ENCODE data around the gene DCLK1.
"Not testable (repeated sequence)": the region's sequence is repeated elsewhere in the genome, so short reads cannot be mapped to it uniquely, and the experiment has no call there.

Gene DCLK1

DNA sequence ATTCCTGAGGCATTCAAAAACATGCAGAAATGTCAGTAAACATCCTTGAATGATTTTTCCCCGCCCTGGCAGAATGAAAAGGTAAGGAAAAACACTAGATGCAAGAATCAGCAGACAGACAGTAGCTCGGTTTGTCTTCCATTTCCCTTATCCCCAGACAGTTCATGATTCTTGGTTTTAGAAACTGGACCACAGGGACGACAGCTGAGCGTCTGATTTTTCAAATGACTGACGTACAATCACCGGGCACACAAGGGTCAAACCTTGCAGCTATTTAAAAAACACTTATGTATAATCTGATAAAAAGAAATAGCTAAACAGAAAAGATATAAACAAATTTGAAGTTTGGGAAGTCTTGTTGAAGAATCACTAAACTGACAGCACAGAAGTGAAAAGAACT lies 47.1 kb downstream of the DCLK1 start:
- DNase-seq (ENCODE audit: low read depth in 2 of 2) = no peak
- no peak overlapping the region for H3K4me3 ChIP-seq (replicated peaks in 1 of 2; ENCODE audit: low read depth in 2 of 2, low read length in 2 of 2)
- TF ChIP-seq CTCF (IDR thresholded peaks at IDR 0.05; ENCODE audit: low read depth, low read length) = no peak

DNA sequence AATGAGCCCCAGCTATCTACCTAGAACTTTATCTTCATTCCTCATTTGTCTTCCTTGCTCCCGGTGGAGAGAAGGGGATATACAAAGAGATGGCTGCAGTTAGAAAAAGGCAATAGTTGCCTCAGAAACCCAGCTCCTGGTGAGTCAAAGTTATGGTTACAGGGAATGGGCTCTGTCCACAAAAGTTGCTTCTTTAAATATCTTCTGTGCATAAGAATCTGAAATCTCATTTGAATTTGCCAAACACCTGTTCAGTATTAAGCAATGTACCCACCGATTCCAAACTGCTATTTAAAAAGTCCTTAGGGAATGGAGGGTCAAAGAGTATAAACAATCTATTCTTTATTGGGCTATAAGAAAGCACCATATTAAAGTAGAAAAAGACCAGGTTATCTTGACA lies 48.4 kb downstream of the DCLK1 start:
- H3K4me3 ChIP-seq (replicated peaks in 1 of 2; ENCODE audit: low read depth in 2 of 2, low read length in 2 of 2) = no peak overlapping the region
- no peak for TF ChIP-seq CTCF (IDR thresholded peaks at IDR 0.05; ENCODE audit: low read depth, low read length)
- no peak for DNase-seq (ENCODE audit: low read depth in 2 of 2)

DNA sequence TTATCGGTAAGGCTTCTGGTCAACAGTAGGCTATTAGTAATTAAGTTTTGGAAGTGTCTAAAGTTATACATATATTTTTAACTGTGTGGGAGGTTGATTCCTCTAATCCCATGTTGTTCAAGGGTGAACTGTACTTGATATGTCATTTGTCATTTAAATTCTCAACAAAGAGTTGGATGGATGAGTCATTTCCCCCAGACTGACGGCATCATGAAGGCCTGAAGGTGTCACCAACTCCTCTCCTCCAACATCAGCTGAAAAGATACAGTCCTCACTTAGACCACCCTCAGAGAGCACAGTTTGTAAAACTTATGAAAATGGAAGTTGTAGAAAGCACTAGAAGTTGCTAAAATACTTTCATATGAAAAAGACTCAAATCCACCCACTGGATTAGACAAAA lies 48.8 kb downstream of the DCLK1 start:
- H3K4me3 ChIP-seq (replicated peaks in 1 of 2; ENCODE audit: low read depth in 2 of 2, low read length in 2 of 2) = no peak overlapping the region
- no peak for TF ChIP-seq CTCF (IDR thresholded peaks at IDR 0.05; ENCODE audit: low read depth, low read length)
- DNase-seq (ENCODE audit: low read depth in 2 of 2) = no peak

GRCh38 chr13:36076211-36076610 lies 55.0 kb downstream of the DCLK1 start:
- no peak for TF ChIP-seq CTCF (IDR thresholded peaks at IDR 0.05; ENCODE audit: low read depth, low read length)
- no peak for DNase-seq (ENCODE audit: low read depth in 2 of 2)
- no peak overlapping the region for H3K4me3 ChIP-seq (replicated peaks in 1 of 2; ENCODE audit: low read depth in 2 of 2, low read length in 2 of 2)

- DNase-seq (ENCODE audit: low read depth in 2 of 2) = peak; percentile 7 to 8
- no peak overlapping the region for H3K4me3 ChIP-seq (replicated peaks in 1 of 2; ENCODE audit: low read depth in 2 of 2, low read length in 2 of 2)
- no peak for TF ChIP-seq CTCF (IDR thresholded peaks at IDR 0.05; ENCODE audit: low read depth, low read length)
These were observed 56.5 kb downstream of the DCLK1 start for GRCh38 chr13:36074659-36075058.

DNA sequence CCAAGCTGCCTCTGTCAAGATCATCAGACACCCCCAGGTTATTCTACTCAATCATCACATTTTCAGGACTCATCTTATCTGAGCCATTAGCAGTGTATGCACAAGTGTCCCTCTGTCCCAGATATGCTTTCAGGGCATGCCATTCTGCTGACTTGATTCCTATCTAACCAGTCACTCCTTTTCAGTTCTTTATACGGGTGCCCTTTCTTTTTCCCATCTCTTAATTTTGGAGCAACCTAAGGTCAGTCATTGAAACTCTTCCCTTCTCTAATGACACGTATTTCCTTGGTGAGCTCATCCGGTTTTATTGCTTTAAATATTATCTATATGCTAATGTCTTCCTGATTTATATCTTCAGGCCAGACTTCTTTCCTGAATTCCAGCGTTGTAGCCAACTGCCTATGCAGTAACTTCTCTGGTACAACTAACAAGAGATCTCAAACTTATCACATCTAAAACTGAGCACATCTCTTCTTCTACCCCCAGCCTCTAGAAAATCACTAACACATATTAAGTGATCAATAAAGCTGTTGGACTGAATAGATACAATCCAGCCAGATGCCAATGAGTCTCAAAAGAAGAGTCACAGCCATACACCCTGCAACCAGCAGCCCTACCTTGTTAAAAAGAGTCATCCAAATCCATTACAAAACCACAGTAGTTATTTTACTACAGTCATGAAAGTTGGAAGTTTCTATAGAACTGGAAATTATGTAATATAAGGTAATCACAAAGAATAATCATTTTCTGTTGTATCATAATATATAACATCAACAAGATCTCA lies 58.8 kb downstream of the DCLK1 start:
- DNase-seq (ENCODE audit: low read depth in 2 of 2) = no peak
- no peak for TF ChIP-seq CTCF (IDR thresholded peaks at IDR 0.05; ENCODE audit: low read depth, low read length)
- no peak overlapping the region for H3K4me3 ChIP-seq (replicated peaks in 1 of 2; ENCODE audit: low read depth in 2 of 2, low read length in 2 of 2)

DNA sequence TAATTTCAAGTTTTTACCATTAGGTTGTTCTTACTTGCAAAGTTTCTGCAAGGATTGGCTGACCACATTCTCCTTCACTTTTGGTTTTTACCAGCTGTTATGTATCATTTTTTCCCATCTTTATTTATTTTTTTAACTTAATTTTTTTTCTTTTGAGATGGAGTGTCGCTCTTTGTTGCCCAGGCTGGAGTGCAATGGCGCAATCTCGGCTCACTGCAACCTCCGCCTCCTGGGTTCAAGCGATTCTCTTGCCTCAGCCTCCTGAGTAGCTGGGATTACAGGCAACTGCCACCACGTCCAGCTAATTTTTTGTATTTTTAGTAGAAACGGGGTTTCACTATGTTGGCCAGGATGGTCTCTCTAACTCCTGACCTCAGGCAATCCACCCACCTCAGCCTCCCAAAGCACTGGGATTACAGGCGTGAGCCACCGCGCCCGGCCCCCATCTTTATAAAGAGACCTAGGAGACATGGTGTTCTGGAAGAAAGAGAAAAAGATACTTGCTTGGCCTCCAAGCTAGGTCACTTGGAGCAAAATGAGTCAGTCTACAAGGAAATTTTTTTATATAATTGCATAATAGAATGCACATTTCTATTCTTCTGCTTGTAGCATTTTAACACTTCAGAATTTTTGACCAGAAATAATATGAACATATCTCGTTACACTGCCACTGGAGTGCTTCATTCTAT lies 60.5 kb downstream of the DCLK1 start:
- DNase-seq (ENCODE audit: low read depth in 2 of 2) = peak; percentile 6
- not testable (repeated sequence) for H3K4me3 ChIP-seq (replicated peaks in 1 of 2; ENCODE audit: low read depth in 2 of 2, low read length in 2 of 2)
